Measurements from ENCODE around the gene ARHGEF39. TPM values are rescaled to one million over a fixed set of nuclear protein-coding genes. Genes with fewer than 3 reads are reported as not detected.

ARHGEF39 gene, protein sequence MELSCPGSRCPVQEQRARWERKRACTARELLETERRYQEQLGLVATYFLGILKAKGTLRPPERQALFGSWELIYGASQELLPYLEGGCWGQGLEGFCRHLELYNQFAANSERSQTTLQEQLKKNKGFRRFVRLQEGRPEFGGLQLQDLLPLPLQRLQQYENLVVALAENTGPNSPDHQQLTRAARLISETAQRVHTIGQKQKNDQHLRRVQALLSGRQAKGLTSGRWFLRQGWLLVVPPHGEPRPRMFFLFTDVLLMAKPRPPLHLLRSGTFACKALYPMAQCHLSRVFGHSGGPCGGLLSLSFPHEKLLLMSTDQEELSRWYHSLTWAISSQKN
- 0.79 to 2.3 TPM (median 0.85 TPM) in 3 replicates for total RNA-seq
- long read RNA-seq, partial matches to known transcripts = 0 of 1 reads
- long read RNA-seq, other reads (novel, unspliced or antisense) = 1 of 1 reads

DNA sequence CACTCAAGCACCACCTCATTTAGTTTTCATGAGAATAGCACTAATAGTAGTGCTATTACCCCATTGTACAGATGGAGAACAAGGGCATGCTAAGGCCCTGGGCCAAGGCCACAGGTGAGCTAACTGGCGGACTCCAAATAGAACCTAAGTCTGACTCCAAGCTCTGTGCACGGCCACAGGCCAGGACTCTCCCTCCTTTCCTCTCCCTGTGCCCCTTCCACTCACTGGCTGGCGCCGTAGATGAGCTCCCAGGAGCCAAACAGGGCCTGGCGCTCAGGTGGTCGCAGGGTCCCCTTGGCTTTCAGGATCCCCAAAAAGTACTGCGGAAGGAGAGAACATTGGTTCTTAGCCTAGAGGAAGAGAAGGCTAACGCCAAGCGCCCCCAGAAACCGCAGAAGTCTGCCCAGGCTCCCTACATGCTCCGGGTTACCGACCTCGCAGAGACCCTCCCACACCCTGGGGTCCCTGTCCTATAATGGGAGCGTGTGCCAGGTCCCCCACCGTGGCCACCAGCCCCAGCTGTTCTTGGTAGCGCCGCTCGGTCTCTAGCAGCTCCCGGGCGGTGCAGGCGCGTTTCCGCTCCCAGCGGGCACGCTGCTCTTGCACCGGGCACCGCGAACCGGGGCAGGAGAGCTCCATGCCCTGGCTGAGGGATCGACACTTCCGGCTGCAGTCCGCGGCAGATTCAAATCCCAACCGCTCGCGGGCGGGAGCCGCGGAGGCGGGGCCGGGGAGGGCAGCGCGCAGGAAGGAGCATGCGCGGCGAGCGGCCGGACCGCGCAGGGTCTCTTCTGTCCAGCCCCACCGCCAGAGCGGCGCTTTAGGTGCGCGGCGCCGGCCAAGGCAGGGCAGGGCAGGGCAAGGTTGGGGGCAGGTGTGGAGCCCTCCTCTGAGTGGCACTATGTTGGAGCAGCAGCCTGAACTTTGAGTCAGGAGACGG, at the start of gene ARHGEF39:
ARHGEF39 (minus strand) TSS at position 665 of the 940 bp plus-strand sequence; CDS start at position 639, 26 bp downstream.
- peaks cover 75% of the 10 kb centered on the region for H3K4me1 Mint-ChIP-seq (ENCODE audit: low read depth)
- H3K27me3 Mint-ChIP-seq (ENCODE audit: low read depth) = no peaks in the 10 kb centered on the region
- no peaks in the 10 kb centered on the region for H3K9me3 Mint-ChIP-seq (ENCODE audit: low read depth)
- TF ChIP-seq, protein P1, sequence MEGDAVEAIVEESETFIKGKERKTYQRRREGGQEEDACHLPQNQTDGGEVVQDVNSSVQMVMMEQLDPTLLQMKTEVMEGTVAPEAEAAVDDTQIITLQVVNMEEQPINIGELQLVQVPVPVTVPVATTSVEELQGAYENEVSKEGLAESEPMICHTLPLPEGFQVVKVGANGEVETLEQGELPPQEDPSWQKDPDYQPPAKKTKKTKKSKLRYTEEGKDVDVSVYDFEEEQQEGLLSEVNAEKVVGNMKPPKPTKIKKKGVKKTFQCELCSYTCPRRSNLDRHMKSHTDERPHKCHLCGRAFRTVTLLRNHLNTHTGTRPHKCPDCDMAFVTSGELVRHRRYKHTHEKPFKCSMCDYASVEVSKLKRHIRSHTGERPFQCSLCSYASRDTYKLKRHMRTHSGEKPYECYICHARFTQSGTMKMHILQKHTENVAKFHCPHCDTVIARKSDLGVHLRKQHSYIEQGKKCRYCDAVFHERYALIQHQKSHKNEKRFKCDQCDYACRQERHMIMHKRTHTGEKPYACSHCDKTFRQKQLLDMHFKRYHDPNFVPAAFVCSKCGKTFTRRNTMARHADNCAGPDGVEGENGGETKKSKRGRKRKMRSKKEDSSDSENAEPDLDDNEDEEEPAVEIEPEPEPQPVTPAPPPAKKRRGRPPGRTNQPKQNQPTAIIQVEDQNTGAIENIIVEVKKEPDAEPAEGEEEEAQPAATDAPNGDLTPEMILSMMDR (IDR thresholded peaks at IDR 0.05) = peak; percentile 64
- DNase-seq (ENCODE audit: low spot score) = no peak
- peak within 1 kb of the TSS; percentile 73 for H3K4me3 Mint-ChIP-seq (ENCODE audit: unreplicated experiment)
- H3K27ac Mint-ChIP-seq (ENCODE audit: unreplicated experiment) = peak within 1 kb of the TSS; percentile 69
- H3K36me3 Mint-ChIP-seq (ENCODE audit: low read depth) = peaks cover 10% of the 10 kb centered on the region

DNA sequence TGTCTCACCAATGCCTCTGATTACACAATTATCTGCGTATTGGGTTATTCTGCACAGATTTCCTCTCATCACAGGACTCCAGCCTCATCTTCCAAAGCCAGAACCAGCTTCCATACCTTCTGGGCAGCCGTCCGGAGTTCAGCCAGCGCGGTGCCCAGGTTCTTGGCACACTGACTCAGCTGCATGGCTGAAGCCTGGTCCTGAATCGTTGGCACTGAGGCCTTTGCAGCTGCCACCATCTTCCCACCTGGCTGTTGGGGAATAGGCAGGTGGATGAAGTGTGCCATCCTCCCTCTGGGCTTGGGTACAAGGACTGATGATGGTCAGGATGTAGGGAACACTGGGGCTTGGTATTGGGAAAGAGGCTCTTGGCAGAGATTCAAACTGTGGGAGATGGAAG, 49.1 kb upstream of the ARHGEF39 start:
- Mint-ChIP-seq H3K4me1 (ENCODE audit: low read depth) (no peaks in the 10 kb centered on the region), H3K9me3 (ENCODE audit: low read depth) (no peaks in the 10 kb centered on the region), H3K27ac (ENCODE audit: unreplicated experiment) (peak overlapping the region; percentile 54), H3K27me3 (ENCODE audit: low read depth) (no peaks in the 10 kb centered on the region), H3K4me3 (ENCODE audit: unreplicated experiment) (no peak overlapping the region), H3K36me3 (ENCODE audit: low read depth) (peaks cover 63% of the 10 kb centered on the region)
- TF ChIP-seq, protein P1 (IDR thresholded peaks at IDR 0.05) = no peak
- no peak for DNase-seq (ENCODE audit: low spot score)

DNA sequence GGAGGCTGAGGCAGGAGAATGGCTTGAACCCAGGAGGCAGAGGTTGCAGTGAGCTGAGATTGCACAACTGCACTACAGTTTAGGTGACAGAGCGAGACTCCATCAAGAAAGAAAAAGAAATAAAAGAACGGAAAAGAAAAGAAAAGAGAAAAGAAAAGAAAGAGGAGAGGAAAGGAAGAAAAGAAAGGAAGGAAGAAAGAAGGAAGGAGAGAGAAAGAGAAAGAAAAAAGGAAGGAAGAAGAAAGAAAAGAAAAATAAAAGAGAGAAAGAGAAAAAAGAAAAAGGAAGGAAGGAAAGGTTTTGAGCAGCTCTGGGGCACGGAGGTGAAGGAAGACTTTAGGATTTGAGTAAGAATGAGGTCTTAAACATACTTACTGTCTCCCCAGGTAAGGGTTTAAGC, 48.6 kb upstream of the ARHGEF39 start:
- H3K27ac Mint-ChIP-seq (ENCODE audit: unreplicated experiment) = peak overlapping the region; percentile 77
- no peak overlapping the region for H3K4me3 Mint-ChIP-seq (ENCODE audit: unreplicated experiment)
- DNase-seq (ENCODE audit: low spot score) = no peak
- H3K9me3 Mint-ChIP-seq (ENCODE audit: low read depth) = no peaks in the 10 kb centered on the region
- H3K27me3 Mint-ChIP-seq (ENCODE audit: low read depth) = no peaks in the 10 kb centered on the region
- TF ChIP-seq, protein P1 (IDR thresholded peaks at IDR 0.05) = no peak
- no peaks in the 10 kb centered on the region for H3K4me1 Mint-ChIP-seq (ENCODE audit: low read depth)
- peaks cover 65% of the 10 kb centered on the region for H3K36me3 Mint-ChIP-seq (ENCODE audit: low read depth)

DNA sequence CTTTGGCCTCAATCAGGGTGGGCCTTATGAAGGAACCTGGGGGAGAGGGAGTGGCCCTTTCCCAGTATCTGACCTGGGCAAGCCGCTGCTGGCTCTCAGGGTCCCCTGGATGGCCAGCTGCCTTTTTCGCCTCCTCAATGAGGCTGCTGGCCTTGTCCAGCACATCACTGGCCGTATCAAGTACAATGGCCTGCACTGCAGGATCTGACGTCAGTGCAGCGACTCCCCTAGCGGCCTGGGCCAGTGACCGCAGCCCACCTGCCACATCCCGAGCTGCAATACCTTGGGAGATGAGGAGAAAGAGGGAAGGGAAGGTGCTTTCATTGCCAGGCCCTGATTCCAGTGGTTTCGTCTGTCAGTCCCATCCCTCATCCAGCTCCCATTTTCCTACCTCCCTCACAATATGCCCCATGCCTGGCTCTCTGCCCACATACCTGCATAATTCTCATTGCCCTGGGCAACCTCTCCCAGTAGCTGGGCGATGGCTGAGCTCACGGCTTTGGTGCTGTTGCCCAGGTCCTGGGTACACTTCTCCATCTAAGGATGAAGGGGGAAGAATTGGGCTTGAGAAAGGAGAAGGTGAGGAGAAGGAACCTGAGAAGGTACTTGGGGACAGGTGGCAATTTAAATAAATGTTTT, 47.9 kb upstream of the ARHGEF39 start:
- Mint-ChIP-seq H3K27me3 (ENCODE audit: low read depth) (no peaks in the 10 kb centered on the region), H3K4me3 (ENCODE audit: unreplicated experiment) (no peak overlapping the region), H3K4me1 (ENCODE audit: low read depth) (no peaks in the 10 kb centered on the region), H3K27ac (ENCODE audit: unreplicated experiment) (no peak overlapping the region), H3K36me3 (ENCODE audit: low read depth) (peaks cover 67% of the 10 kb centered on the region), H3K9me3 (ENCODE audit: low read depth) (no peaks in the 10 kb centered on the region)
- TF ChIP-seq, protein P1 (IDR thresholded peaks at IDR 0.05) = no peak
- no peak for DNase-seq (ENCODE audit: low spot score)

All from chondrocyte (in vitro differentiated cells).